Endometrial microvascular endothelial cells (primary cell): ENCODE data around the gene ARID1A. TPM values are rescaled to one million over a fixed set of nuclear protein-coding genes. Genes with fewer than 3 reads are reported as not detected.

Source experiments
- in situ Hi-C: cut with HindIII; loops from 2 replicates; pipeline ENCODE4 v1.10.0; 2017; ENCODE audit warnings: low sequenced_read_pairs, low pct_unique_long_range_greater_than_20kb; ENCODE audit errors: inconsistent ontology term
- total RNA-seq: library from RNA; depleted of rRNA; stranded (reverse); fragments of >200 nt; gene quantifications from one replicate; pipeline ENCODE4 v1.2.3, GENCODE V29; 2015; ENCODE audit errors: inconsistent ontology term

Gene ARID1A
- total RNA-seq, 1 donor from 2014 or later: 28.4 TPM

- in situ Hi-C loops: no loop called here
These were observed 49.4 kb downstream of the ARID1A start for GRCh38 chr1:26745191-26745590.

GRCh38 chr1:26747048-26747447 is 51.2 kb downstream of the ARID1A start:
- in situ Hi-C loops: no loop called here

- in situ Hi-C loops: no loop called here
These were observed 52.5 kb downstream of the ARID1A start for GRCh38 chr1:26748351-26748750.

- in situ Hi-C loops: no loop called here
These were observed 53.6 kb downstream of the ARID1A start for GRCh38 chr1:26749458-26749857.

GRCh38 chr1:26750428-26750827 is 54.6 kb downstream of the ARID1A start:
- in situ Hi-C loops: no loop called here

GRCh38 chr1:26752519-26752918 is 56.7 kb downstream of the ARID1A start:
- in situ Hi-C loops: no loop called here

GRCh38 chr1:26754086-26754874 is 58.5 kb downstream of the ARID1A start:
- in situ Hi-C loops: no loop called here

- in situ Hi-C loops: no loop called here
These were observed 62.5 kb downstream of the ARID1A start for GRCh38 chr1:26758358-26758757.

GRCh38 chr1:26759531-26759930 is 63.7 kb downstream of the ARID1A start:
- in situ Hi-C loops: no loop called here

- in situ Hi-C loops: no loop called here
These were observed 65.4 kb downstream of the ARID1A start for GRCh38 chr1:26761217-26761616.

- in situ Hi-C loops: no loop called here
These were observed 71.9 kb downstream of the ARID1A start for GRCh38 chr1:26767714-26768113.

- in situ Hi-C loops: no loop called here
These were observed 72.9 kb downstream of the ARID1A start for GRCh38 chr1:26768755-26769154.

GRCh38 chr1:26771285-26771642 is 75.4 kb downstream of the ARID1A start:
- in situ Hi-C loops: no loop called here

- in situ Hi-C loops: no loop called here
These were observed 76.0 kb downstream of the ARID1A start for GRCh38 chr1:26771643-26772321.

GRCh38 chr1:26772687-26773086 is 76.9 kb downstream of the ARID1A start:
- in situ Hi-C loops: no loop called here

GRCh38 chr1:26774462-26774861 is 78.6 kb downstream of the ARID1A start:
- in situ Hi-C loops: no loop called here

GRCh38 chr1:26775666-26776065 is 79.9 kb downstream of the ARID1A start:
- in situ Hi-C loops: no loop called here

- in situ Hi-C loops: no loop called here
These were observed 83.4 kb downstream of the ARID1A start for GRCh38 chr1:26779098-26779668.

- in situ Hi-C loops: no loop called here
These were observed 84.6 kb downstream of the ARID1A start for GRCh38 chr1:26780344-26780957.
